Esophagus squamous epithelium (tissue), 4 donors: ENCODE results near the gene PLCB1.

Experiments
- POLR2A ChIP-seq, 4 donors: fragments of 450-650 bp; IDR thresholded peaks; one replicate each; pipeline ENCODE4 v1.6.1; 2017; ENCODE audit warnings: antibody characterized with exemption in 4 of 4, mild to moderate bottlenecking in 4 of 4, moderate library complexity in 3 of 4
- TF ChIP-seq, protein P1 (sequence below), 6 experiments: fragments of 450-650 bp in 4 of 6; fragments of 200-600 bp in 2 of 6; sonication (generic) in 2 of 6; IDR thresholded peaks; one replicate each; pipeline ENCODE4 v1.5.1; 2016 to 2019; ENCODE audit warnings: antibody characterized with exemption in 6 of 6, mild to moderate bottlenecking in 4 of 6, moderate library complexity in 4 of 6

DNA sequence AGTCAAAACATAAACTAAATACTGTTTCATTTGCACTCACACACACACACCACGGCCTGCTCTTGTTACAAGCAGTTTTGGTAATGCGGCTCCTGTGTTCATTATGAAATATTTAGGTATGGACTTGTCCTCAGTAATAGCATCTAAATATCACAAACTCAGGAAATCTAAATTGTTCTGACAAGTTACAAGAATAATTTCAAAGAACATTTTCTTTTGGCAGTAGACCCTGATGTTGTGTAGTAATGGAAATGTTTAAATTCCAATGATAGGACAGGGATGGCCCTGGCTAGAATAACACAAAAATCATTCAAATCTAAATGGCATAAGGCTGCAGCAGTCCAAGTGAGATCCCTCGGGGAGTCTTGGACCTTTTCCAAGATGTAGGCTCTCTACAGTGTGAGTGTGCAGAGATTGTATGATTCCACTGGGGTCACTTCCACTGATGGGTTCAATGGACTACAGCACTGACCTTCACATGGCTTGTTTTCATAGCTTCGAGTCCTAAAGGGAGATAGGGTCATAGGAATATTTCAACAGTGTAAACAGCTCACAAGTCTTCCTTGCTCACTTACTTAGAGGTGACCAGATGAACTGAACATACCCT lies 726.2 kb downstream of the PLCB1 start:
- TF ChIP-seq, protein P1, sequence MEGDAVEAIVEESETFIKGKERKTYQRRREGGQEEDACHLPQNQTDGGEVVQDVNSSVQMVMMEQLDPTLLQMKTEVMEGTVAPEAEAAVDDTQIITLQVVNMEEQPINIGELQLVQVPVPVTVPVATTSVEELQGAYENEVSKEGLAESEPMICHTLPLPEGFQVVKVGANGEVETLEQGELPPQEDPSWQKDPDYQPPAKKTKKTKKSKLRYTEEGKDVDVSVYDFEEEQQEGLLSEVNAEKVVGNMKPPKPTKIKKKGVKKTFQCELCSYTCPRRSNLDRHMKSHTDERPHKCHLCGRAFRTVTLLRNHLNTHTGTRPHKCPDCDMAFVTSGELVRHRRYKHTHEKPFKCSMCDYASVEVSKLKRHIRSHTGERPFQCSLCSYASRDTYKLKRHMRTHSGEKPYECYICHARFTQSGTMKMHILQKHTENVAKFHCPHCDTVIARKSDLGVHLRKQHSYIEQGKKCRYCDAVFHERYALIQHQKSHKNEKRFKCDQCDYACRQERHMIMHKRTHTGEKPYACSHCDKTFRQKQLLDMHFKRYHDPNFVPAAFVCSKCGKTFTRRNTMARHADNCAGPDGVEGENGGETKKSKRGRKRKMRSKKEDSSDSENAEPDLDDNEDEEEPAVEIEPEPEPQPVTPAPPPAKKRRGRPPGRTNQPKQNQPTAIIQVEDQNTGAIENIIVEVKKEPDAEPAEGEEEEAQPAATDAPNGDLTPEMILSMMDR (IDR thresholded peaks at IDR 0.05): no peak
- TF ChIP-seq POLR2A (IDR thresholded peaks at IDR 0.05): no peak
